ENCODE results near the gene TRIM17.

Gene TRIM17

DNA sequence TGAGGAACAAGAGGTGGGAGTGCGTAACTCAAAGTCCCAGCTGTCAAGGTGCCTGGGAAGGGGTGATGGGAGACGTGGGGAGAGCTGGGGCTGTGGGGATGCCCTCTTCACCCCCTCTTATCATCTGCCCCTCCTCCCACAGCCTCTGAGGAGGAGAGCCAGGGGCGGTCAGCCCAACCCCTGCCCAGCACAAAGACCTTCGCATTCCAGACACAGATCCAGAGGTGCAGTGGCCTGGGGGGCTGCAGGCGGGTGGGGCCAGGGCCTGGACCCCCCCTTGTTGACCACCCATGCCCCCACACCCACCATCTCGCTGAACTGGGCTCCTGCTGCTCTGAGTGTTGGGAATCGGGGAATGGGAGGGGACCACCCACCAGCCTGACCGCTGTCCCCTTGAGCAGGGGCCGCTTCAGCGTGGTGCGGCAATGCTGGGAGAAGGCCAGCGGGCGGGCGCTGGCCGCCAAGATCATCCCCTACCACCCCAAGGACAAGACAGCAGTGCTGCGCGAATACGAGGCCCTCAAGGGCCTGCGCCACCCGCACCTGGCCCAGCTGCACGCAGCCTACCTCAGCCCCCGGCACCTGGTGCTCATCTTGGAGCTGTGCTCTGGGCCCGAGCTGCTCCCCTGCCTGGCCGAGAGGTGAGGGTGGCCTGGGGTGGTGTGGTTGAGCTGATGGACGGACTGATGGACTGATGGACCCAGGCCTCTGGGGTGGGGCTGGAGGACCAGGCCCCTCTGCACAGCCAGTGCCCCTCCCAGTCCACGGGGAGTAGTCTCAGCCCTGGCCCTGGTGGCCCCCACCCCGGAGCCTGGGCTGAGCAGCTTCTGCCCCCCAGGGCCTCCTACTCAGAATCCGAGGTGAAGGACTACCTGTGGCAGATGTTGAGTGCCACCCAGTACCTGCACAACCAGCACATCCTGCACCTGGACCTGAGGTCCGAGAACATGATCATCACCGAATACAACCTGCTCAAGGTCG is 39.7 kb downstream of the TRIM17 start:
- DNase-seq: no peak

DNA sequence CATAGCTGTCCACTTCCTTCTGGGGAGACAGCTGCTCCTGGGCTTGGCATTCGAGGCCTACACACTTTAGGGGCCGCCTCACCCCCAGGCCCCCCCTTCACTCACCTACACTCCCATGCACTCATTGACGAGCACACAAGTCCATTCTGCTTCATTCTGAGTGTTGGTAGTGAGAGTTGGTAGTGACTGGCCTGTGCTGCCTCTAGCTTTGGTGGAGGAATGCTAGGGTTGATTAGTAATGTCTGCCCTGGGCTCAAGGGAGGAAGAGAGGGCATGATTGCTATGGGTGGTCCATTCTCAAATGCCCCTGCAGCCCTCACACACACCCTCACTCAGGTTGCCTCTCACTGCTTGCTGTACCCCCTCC is 40.4 kb downstream of the TRIM17 start:
- no peak for DNase-seq

DNA sequence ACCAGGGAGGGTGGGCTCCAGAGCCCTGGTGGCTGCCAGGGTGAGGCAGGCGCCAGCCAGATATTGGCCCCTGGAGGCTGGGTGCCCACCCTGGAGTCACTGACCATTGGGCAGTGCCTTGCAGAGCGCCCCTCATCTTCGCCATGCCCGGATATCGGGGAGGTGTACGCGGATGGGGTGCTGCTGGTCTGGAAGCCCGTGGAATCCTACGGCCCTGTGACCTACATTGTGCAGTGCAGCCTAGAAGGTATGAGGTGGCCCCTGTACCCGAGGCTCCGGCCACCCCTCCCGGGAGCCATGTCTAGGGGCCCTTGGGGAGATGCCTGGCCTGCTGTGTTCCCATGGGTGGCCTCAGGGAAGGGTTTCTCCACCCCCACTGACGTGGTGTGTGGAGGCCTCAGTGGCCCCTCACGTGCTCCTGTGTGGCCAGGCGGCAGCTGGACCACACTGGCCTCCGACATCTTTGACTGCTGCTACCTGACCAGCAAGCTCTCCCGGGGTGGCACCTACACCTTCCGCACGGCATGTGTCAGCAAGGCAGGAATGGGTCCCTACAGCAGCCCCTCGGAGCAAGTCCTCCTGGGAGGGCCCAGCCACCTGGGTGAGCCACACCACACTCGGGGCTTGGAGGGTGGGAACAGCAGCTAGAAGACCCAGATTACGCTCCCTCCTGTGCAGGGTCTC is 40.9 kb downstream of the TRIM17 start:
- no peak for DNase-seq

DNA sequence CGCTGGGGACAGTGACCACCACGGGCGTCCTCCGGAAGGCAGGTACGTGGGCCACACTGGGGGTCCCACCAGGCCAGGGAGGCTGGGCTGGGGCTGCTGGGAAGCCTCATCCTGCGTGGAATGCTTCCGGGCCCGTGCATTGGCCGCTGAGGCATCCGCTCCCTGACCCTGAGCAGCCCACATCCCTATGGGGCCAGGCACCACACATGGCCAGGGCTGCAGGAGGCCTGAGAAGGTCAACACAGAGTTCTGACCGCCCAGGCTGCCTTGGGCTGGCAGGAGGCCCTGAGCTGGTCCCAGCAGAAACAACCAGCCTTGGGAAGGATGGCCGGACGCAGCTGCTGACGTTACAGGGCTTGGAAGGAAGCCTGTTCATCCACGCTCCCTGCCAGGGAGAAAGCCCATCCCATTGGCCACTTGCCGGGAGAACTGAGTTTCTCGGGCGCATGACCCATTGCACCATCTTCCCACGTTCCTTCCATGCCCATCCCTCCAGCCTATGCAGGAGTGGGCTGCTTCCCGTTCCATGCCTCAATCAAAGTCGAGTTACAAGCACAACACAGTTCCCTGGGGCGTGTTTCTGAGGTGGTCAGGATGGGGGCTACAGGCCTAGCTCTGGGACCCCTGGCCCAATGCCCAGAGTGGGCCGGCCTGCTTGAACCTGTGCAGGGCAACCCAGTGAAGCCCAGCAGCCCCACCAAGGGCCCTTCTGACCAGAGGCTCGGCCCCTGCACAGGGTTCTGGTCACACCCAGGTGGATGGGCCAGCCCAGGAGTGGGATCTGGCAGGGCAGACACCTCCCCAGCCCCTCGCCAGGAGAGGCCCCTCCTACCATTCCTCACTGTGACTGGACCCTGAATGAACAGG is 41.7 kb downstream of the TRIM17 start:
- DNase-seq: peak; percentile 39

GRCh38 chr1:228373681-228374571 is 42.7 kb downstream of the TRIM17 start:
- no peak for DNase-seq

GRCh38 chr1:228373004-228373680 is 43.5 kb downstream of the TRIM17 start:
- no peak for DNase-seq

DNA sequence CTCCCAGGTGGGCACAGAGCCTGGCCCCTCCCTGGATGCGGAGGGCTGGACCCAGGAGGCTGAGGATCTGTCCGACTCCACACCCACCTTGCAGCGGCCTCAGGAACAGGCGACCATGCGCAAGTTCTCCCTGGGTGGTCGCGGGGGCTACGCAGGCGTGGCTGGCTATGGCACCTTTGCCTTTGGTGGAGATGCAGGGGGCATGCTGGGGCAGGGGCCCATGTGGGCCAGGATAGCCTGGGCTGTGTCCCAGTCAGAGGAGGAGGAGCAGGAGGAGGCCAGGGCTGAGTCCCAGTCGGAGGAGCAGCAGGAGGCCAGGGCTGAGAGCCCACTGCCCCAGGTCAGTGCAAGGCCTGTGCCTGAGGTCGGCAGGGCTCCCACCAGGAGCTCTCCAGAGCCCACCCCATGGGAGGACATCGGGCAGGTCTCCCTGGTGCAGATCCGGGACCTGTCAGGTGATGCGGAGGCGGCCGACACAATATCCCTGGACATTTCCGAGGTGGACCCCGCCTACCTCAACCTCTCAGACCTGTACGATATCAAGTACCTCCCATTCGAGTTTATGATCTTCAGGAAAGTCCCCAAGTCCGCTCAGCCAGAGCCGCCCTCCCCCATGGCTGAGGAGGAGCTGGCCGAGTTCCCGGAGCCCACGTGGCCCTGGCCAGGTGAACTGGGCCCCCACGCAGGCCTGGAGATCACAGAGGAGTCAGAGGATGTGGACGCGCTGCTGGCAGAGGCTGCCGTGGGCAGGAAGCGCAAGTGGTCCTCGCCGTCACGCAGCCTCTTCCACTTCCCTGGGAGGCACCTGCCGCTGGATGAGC is 44.3 kb downstream of the TRIM17 start:
- DNase-seq: no peak

- DNase-seq: no peak
Observed at GRCh38 chr1:228371741-228372182, 44.9 kb downstream of the TRIM17 start.

DNA sequence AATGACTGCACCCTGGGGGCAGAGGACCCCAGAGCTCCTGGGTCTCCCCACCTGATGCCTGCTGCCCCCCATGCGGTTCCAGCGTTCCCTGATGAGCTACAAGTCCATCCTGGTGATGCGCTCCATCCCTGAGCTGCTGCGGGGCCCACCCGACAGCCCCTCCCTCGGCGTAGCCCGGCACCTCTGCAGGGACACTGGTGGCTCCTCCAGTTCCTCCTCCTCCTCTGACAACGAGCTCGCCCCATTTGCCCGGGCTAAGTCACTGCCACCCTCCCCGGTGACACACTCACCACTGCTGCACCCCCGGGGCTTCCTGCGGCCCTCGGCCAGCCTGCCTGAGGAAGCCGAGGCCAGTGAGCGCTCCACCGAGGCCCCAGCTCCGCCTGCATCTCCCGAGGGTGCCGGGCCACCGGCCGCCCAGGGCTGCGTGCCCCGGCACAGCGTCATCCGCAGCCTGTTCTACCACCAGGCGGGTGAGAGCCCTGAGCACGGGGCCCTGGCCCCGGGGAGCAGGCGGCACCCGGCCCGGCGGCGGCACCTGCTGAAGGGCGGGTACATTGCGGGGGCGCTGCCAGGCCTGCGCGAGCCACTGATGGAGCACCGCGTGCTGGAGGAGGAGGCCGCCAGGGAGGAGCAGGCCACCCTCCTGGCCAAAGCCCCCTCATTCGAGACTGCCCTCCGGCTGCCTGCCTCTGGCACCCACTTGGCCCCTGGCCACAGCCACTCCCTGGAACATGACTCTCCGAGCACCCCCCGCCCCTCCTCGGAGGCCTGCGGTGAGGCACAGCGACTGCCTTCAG is 45.5 kb downstream of the TRIM17 start:
- no peak for DNase-seq

DNA sequence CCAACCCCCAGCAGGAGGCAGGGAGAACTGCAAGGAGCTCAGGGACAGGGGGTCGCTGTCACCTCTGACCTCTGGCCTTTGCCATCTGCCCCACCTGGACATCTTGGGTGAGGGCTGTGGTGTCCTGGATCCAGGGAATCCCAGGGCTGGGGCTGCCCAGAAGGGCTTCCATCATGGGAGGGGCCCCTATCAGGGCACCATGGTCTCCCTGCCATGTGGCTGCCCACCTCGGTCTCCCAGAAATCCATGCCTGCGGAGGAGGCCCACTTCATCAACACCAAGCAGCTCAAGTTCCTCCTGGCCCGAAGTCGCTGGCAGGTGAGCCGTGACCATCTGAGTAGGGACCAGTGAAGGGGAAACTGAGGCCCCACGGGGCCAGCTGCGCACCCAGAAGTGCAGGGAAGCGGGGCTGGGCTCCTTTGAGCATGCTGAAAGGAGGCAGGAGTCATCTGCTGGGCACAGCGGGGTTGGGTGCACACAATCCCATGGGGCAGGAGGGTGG is 46.2 kb downstream of the TRIM17 start:
- DNase-seq: no peak

DNA sequence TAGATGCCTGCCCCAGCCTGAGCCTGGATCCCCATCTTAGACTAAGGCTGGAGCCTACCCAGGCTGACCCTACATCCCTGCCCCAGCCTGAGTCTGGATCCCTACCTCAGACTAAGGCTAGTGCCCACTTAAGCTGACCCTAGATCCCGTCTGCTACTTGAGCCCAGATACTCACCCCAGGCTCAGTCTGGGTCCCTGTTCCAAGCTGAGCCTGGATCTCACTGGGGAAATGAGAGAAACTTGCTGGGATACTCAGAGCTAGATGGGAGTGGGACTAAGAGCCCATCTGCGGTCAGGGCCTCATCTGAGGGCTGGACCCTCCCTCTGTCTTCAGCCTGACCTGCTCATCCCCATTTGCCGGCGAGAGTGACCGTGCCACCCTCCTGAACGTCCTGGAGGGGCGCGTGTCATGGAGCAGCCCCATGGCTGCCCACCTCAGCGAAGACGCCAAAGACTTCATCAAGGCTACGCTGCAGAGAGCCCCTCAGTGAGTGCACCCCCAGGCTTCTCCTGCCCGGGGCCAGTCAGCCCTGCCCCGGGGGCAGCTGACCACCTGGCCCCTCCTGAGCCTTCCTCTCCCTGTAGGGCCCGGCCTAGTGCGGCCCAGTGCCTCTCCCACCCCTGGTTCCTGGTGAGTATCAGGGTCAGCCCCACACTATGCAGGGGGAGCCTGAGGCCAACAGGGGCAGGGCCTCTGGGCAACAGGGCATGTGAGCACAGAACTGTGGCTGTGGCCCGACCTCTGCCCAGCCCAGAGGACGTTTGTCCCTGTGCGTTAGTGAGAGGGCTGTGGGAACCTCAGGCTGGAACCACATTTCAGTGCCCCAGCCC is 46.8 kb downstream of the TRIM17 start:
- no peak for DNase-seq

DNA sequence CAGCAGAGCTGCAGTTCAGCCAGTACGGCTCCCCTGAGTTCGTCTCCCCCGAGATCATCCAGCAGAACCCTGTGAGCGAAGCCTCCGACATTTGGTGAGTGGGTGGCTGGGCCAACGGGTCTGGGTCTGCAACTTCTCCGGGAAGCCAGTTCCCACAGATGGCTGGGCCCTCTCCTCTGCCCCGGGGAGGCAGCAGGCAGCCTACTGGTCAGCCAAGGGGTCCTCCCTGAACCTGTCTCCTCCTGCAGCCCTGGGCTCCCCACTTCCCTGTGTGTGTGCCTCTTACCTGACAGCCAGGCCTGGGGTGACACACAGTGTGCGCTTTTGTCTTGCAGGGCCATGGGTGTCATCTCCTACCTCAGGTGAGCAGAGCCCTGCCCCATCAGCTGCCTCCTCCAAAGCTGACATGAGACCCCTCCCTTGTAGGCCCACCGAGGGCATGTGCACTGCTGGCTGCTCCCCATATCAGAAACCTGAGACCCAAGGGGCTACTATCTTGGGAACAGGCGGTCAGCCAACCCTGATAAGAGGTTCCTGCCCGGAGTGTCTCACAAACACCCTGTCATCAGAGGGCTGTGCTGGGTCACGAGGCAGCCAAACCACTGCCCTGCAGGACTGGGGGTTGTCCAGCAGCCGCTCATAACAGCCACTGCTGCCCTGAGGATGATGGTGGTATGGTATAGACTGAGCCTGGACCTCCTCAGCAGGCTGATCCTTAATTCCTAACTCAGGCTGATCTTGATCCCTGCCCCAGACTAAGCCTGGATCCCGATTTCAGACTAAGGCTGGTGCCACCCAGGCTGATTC is 47.7 kb downstream of the TRIM17 start:
- no peak for DNase-seq

DNA sequence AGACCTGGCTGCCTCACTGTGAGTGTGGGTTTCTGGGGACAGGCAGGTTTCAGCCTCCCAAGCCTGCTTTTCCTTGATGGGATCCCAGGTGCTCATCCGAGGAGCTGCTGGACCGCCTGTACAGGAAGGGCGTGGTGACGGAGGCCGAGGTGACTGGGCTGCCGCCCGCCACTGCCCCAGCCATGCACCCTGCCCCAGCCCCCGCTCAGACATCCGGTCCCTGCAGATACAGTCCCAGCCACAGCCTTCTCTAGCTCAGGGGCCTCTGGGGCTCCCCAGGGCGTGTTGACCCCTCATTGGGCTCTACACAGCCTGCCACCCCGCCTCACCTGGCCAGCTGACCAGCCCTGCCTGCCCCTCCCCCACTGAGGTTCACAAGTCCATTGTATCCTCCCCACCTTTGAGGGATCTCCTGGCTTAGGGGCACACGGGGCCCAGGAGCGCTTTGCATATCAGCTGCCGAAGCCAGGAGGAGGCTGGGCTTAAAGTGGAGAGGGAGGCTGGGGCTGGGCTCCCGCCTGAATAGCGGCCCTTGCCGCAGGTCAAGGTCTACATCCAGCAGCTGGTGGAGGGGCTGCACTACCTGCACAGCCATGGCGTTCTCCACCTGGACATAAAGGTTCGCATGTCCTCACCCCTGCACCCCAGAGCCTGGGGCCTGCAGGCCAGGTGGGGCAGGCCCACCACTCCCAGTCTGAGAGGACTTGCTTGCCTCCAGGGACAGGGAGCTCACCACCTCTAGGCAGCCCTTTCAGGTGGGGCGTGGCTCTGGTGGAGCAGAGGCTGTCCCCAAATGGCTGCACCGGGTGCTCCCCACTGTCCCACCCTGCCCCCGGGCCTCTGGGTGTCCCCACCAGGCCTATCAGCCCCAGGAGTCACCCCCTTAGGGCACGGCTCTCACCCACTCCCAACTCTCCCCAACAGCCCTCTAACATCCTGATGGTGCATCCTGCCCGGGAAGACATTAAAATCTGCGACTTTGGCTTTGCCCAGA is 48.6 kb downstream of the TRIM17 start:
- no peak for DNase-seq

DNA sequence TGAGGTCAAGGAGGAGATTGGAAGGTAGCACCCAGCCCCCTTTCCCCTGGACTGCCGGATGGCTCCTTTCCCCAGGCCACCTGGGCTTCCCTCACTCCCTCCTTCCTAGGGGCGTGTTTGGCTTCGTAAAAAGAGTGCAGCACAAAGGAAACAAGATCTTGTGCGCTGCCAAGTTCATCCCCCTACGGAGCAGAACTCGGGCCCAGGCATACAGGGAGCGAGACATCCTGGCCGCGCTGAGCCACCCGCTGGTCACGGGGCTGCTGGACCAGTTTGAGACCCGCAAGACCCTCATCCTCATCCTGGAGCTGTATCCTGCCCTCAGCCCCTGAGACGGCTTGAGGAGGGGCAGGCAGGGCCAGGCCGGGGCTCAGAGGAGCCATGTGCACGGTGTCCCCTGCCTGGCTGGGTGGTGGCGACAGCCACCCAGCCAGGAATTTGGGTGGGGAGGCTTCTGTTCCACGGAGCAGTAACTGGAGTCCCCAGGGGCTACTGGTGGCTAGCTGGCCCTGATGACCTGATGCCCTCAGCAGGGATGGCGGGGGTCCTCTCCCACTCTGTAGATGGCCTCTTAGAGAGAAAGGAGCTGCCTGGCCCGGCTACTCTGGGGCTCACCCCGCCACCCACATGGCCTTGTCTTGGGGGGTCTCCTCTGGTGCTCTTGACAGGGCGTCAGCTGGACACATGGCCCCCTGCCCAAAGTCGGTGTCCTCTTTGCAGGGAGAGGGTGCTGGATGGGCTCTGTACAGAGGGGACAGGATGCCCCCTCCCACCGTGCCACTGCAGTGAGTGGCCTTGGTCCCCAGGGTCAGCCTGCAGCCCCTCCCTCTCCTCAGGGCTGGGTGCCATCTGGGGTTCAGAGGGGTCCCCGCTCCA is 49.6 kb downstream of the TRIM17 start:
- DNase-seq: no peak

Measured in fibroblast of skin of right biceps (primary cell).